Hepatocyte (in vitro differentiated cells): ENCODE measurements around the gene RP9. TPM values are rescaled to one million over a fixed set of nuclear protein-coding genes. Genes with fewer than 3 reads are reported as not detected.

Experiments
- DNase-seq: peaks from one replicate; pipeline ENCODE4 v3.0.0-alpha.2; 2016; ENCODE audit warnings: low spot score
- H2AFZ ChIP-seq: fragments of 200-600 bp; sonication (generic); 2 replicates; pipeline ENCODE4 v1.6.0; 2016; ENCODE audit warnings: antibody characterized with exemption, mild to moderate bottlenecking
- H3K27ac ChIP-seq: fragments of 200-600 bp; sonication (generic); 2 replicates; pipeline ENCODE4 v1.5.1; 2016; ENCODE audit warnings: mild to moderate bottlenecking
- H3K27me3 ChIP-seq: fragments of 200-600 bp; sonication (generic); 2 replicates; pipeline ENCODE4 v1.6.1; 2016
- H3K36me3 ChIP-seq: fragments of 200-600 bp; sonication (generic); replicated peaks from 2 replicates; pipeline ENCODE4 v1.5.1; 2016; ENCODE audit warnings: low read depth; ENCODE audit not compliant: insufficient read depth
- H3K4me1 ChIP-seq: fragments of 200-600 bp; sonication (generic); 2 replicates; pipeline ENCODE4 v1.5.1; 2016; ENCODE audit warnings: mild to moderate bottlenecking, moderate library complexity; ENCODE audit not compliant: insufficient read depth
- H3K4me2 ChIP-seq: fragments of 200-600 bp; sonication (generic); 2 replicates; pipeline ENCODE4 v1.6.0; 2016
- H3K4me3 ChIP-seq: fragments of 200-600 bp; sonication (generic); 2 replicates; pipeline ENCODE4 v1.5.1; 2016; ENCODE audit warnings: mild to moderate bottlenecking
- H3K79me2 ChIP-seq: fragments of 200-600 bp; sonication (generic); 2 replicates; pipeline ENCODE4 v1.6.0; 2017; ENCODE audit warnings: mild to moderate bottlenecking
- H3K9me2 ChIP-seq: fragments of 200-600 bp; sonication (generic); replicated peaks from 2 replicates; pipeline ENCODE4 v1.6.0; 2017; ENCODE audit warnings: mild to moderate bottlenecking; ENCODE audit not compliant: insufficient read depth
- H3K9me3 ChIP-seq: fragments of 200-600 bp; sonication (generic); 2 replicates; pipeline ENCODE4 v1.5.1; 2016; ENCODE audit warnings: low read depth, mild to moderate bottlenecking
- H4K20me1 ChIP-seq: fragments of 200-600 bp; sonication (generic); 2 replicates; pipeline ENCODE4 v1.6.0; 2016; ENCODE audit warnings: mild to moderate bottlenecking; ENCODE audit not compliant: insufficient read depth, poor library complexity, severe bottlenecking
- EZH2 ChIP-seq: fragments of 200-600 bp; sonication (generic); IDR thresholded peaks from 2 replicates; pipeline ENCODE4 v1.6.1; 2016; ENCODE audit warnings: antibody characterized with exemption, mild to moderate bottlenecking, borderline replicate concordance
- EZH2phosphoT487 ChIP-seq: fragments of 200-600 bp; sonication (generic); IDR thresholded peaks from one replicate; pipeline ENCODE4 v1.6.1; 2018; ENCODE audit warnings: antibody characterized with exemption, mild to moderate bottlenecking, low read depth, moderate library complexity; ENCODE audit not compliant: unreplicated experiment, severe bottlenecking
- WGBS: methylation state at CpG from one replicate; pipeline ENCODE4 v1.1.6; 2016; ENCODE audit warnings: low lambda C conversion rate; ENCODE audit errors: missing lambda C conversion rate; 5-methylcytosine and 5-hydroxymethylcytosine counted together
- polyA plus RNA-seq: library from polyadenylated mRNA; unstranded; fragments of >200 nt; fragmentation: Nextera tagmentation; extraction: Ambion mirVana; gene quantifications from 2 replicates; pipeline ENCODE4 v1.2.1, GENCODE V29; 2016
- total RNA-seq: library from RNA; depleted of rRNA; stranded (reverse); fragments of >200 nt; gene quantifications from 2 replicates; pipeline ENCODE4 v1.2.3, GENCODE V29; 2014
- TF ChIP-seq, protein P1 (sequence below): fragments of 200-600 bp; sonication (generic); IDR thresholded peaks from 2 replicates; pipeline ENCODE4 v1.5.1; 2016; ENCODE audit warnings: antibody characterized with exemption, mild to moderate bottlenecking; ENCODE audit not compliant: poor library complexity

The RP9 gene
- total and polyA plus RNA-seq, 2 experiments from 2014 or later, result 12.5 to 18.7 TPM

- Histone ChIP-seq H3K4me1 (peaks cover 5% of the 10 kb centered on the region), H3K9me2 (no peaks in the 10 kb centered on the region), H3K36me3 (no peaks in the 10 kb centered on the region), H3K4me2 (no peak overlapping the region), H3K27ac (no peak overlapping the region), H4K20me1 (peaks cover 6% of the 10 kb centered on the region), H3K79me2 (peaks cover 12% of the 10 kb centered on the region), H2AFZ (no peak overlapping the region), H3K27me3 (no peaks in the 10 kb centered on the region), H3K4me3 (no peak overlapping the region), H3K9me3 (no peaks in the 10 kb centered on the region)
- TF ChIP-seq EZH2 (no peak), EZH2phosphoT487 (no peak)
- TF ChIP-seq, protein P1, sequence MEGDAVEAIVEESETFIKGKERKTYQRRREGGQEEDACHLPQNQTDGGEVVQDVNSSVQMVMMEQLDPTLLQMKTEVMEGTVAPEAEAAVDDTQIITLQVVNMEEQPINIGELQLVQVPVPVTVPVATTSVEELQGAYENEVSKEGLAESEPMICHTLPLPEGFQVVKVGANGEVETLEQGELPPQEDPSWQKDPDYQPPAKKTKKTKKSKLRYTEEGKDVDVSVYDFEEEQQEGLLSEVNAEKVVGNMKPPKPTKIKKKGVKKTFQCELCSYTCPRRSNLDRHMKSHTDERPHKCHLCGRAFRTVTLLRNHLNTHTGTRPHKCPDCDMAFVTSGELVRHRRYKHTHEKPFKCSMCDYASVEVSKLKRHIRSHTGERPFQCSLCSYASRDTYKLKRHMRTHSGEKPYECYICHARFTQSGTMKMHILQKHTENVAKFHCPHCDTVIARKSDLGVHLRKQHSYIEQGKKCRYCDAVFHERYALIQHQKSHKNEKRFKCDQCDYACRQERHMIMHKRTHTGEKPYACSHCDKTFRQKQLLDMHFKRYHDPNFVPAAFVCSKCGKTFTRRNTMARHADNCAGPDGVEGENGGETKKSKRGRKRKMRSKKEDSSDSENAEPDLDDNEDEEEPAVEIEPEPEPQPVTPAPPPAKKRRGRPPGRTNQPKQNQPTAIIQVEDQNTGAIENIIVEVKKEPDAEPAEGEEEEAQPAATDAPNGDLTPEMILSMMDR, result no peak
- WGBS, result 94% methylated on average over 1 of the region's 1 CpG
- DNase-seq, result no peak
These were observed 43.2 kb downstream of the RP9 start for GRCh38 chr7:33065981-33066380.

GRCh38 chr7:33062782-33063443 is 46.3 kb downstream of the RP9 start:
- Histone ChIP-seq H3K27me3 (no peaks in the 10 kb centered on the region), H3K4me1 (peaks cover 12% of the 10 kb centered on the region), H2AFZ (peak overlapping the region; percentile 69), H3K4me2 (peak overlapping the region; percentile 75), H3K79me2 (peaks cover 42% of the 10 kb centered on the region), H3K36me3 (no peaks in the 10 kb centered on the region), H3K9me3 (no peaks in the 10 kb centered on the region), H3K4me3 (peak overlapping the region; percentile 40), H3K27ac (peak overlapping the region; percentile 94), H3K9me2 (no peaks in the 10 kb centered on the region), H4K20me1 (peaks cover 11% of the 10 kb centered on the region)
- TF ChIP-seq EZH2phosphoT487 (no peak), EZH2 (no peak)
- TF ChIP-seq, protein P1, result no peak
- WGBS, result 3% methylated on average over 37 of the region's 50 CpGs
- peak; percentile 97 for DNase-seq

DNA sequence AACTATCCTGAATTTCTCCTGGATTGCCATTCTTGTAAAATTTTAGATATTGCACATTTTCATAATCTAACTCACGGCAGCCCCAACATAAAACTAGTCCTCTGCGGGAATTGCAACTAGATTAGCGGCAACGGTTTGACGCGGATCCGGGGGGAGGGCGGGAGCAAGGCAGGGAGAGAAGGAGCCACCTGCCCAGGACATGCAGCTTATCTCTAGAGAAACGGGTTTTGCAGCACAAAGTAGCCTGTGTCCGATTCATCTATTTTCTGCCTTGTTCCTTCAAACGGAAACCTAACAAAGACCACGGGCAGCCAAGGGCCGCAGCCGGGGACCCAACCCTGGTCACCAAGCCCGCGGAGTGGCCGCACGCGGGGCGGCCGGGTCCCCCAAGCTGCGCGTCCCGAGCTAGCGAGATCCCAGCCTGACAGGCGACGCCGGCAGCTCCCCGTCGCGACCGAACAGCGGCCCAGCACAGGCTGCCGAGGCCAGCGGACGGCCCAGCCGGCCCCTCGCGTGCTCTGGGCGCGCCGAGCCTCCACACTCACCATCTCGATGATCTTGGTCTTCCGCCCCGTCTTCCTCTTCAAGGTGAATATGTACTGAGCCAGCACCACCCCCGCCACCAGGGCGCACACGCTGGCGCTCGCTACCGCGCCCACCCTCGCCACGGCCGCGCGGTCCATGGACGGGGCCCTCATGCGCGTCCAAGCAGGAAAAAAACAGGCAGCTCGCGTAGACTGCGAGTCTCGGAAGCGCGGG is 47.0 kb downstream of the RP9 start, which contains the start of gene NT5C3A:
Gene NT5C3A (minus strand): TSS at position 754 of the 759 bp plus-strand sequence. CDS start 71 bp downstream, at position 683.
- WGBS, result under 1% methylated on average over 60 of the region's 66 CpGs
- peak; percentile 63 for DNase-seq
- Histone ChIP-seq H3K9me2 (no peaks in the 10 kb centered on the region), H3K36me3 (no peaks in the 10 kb centered on the region), H3K9me3 (no peaks in the 10 kb centered on the region), H3K79me2 (peaks cover 50% of the 10 kb centered on the region), H3K4me3 (peak within 1 kb of the TSS; percentile 86), H2AFZ (peak within 1 kb of the TSS; percentile 80), H3K4me1 (peaks cover 12% of the 10 kb centered on the region), H3K27ac (peak within 1 kb of the TSS; percentile 94), H3K27me3 (no peaks in the 10 kb centered on the region), H4K20me1 (peaks cover 11% of the 10 kb centered on the region), H3K4me2 (peak within 1 kb of the TSS; percentile 75)
- TF ChIP-seq EZH2 (no peak), EZH2phosphoT487 (no peak)
- TF ChIP-seq, protein P1, result no peak
